GM19351 (cell line): ENCODE measurements around the gene TAX1BP1.
"Not testable (repeated sequence)": the region's sequence is repeated elsewhere in the genome, so short reads cannot be mapped to it uniquely, and the experiment has no call there.

Experiments used
- ATAC-seq: cut with Tn5 transposase; IDR thresholded peaks from one replicate; pipeline ENCODE4 v1.9.1; 2021; ENCODE audit warnings: mild to moderate bottlenecking, moderate library complexity; ENCODE audit not compliant: unreplicated experiment

The TAX1BP1 gene

GRCh38 chr7:27737616-27738015, 2.3 kb upstream of the TAX1BP1 start:
- no peak for ATAC-seq

GRCh38 chr7:27739301-27739908, 557 bp upstream of the TAX1BP1 start:
- peak; percentile 31 for ATAC-seq

- peak; percentile 65 for ATAC-seq
These were observed 606 bp downstream of the TAX1BP1 start for GRCh38 chr7:27740449-27741086.

- not testable (repeated sequence) for ATAC-seq
These were observed 2.2 kb downstream of the TAX1BP1 start for GRCh38 chr7:27742091-27742710.

- no peak for ATAC-seq
These were observed 5.2 kb downstream of the TAX1BP1 start for GRCh38 chr7:27745064-27745583.

- no peak for ATAC-seq
These were observed 6.5 kb downstream of the TAX1BP1 start for GRCh38 chr7:27746486-27746885.

- no peak for ATAC-seq
These were observed 7.0 kb downstream of the TAX1BP1 start for GRCh38 chr7:27746978-27747377.

GRCh38 chr7:27747589-27748368, 7.8 kb downstream of the TAX1BP1 start:
- no peak for ATAC-seq

- no peak for ATAC-seq
These were observed 10.4 kb downstream of the TAX1BP1 start for GRCh38 chr7:27750316-27750715.

- no peak for ATAC-seq
These were observed 12.1 kb downstream of the TAX1BP1 start for GRCh38 chr7:27751888-27752660.

- no peak for ATAC-seq
These were observed 13.9 kb downstream of the TAX1BP1 start for GRCh38 chr7:27753863-27754262.

- no peak for ATAC-seq
These were observed 16.3 kb downstream of the TAX1BP1 start for GRCh38 chr7:27756298-27756697.

GRCh38 chr7:27759491-27759890, 19.5 kb downstream of the TAX1BP1 start:
- ATAC-seq = no peak

GRCh38 chr7:27762062-27762461, 22.1 kb downstream of the TAX1BP1 start:
- ATAC-seq = no peak

- no peak for ATAC-seq
These were observed 24.1 kb downstream of the TAX1BP1 start for GRCh38 chr7:27763983-27764508.

- no peak for ATAC-seq
These were observed 25.9 kb downstream of the TAX1BP1 start for GRCh38 chr7:27765841-27766240.

GRCh38 chr7:27767374-27767773, 27.4 kb downstream of the TAX1BP1 start:
- ATAC-seq = no peak

- ATAC-seq = no peak
These were observed 31.1 kb downstream of the TAX1BP1 start for GRCh38 chr7:27771111-27771510.

GRCh38 chr7:27774717-27775328, 34.9 kb downstream of the TAX1BP1 start:
- ATAC-seq = no peak

- ATAC-seq = no peak
These were observed 35.8 kb downstream of the TAX1BP1 start for GRCh38 chr7:27775782-27776181.
